Adrenal gland (tissue), 5 donors: ENCODE data around the gene SCUBE3.

Experiments
- CTCF ChIP-seq, 6 experiments: fragments of 450-650 bp in 4 of 6; fragments of 200-600 bp in 2 of 6; sonication (generic) in 1 of 6; IDR thresholded peaks; 1 replicate in 5 of 6; 2 replicates in 1 of 6; pipeline versions ENCODE4 v1.5.1 to v1.8.0; 2016 to 2021; ENCODE audit warnings: antibody characterized with exemption in 6 of 6, mild to moderate bottlenecking in 2 of 6, moderate library complexity in 1 of 6
- POLR2A ChIP-seq, 2 donors: fragments of 450-650 bp; IDR thresholded peaks; one replicate each; pipeline ENCODE4 v1.6.1; 2017; ENCODE audit warnings: antibody characterized with exemption in 2 of 2, mild to moderate bottlenecking in 2 of 2, moderate library complexity in 1 of 2
- donor health status: DM: no; HTN: no; CAD: no.

- no peak for TF ChIP-seq POLR2A (IDR thresholded peaks at IDR 0.05)
- TF ChIP-seq CTCF (IDR thresholded peaks at IDR 0.05): no peak
Measured at GRCh38 chr6:35243386-35243958, 29.7 kb downstream of the SCUBE3 start.
